ENCODE measurements around the gene CCDC170.

- TF ChIP-seq CTCF (IDR thresholded peaks at IDR 0.05 in 2 of 3, conservative IDR thresholded peaks at IDR 0.05 in 1 of 3; ENCODE audit: borderline replicate concordance in 1 of 3, insufficient read depth in 1 of 3, low read depth in 2 of 3, low read length in 2 of 3) (no peak), POLR2A (IDR thresholded peaks at IDR 0.05; ENCODE audit: borderline replicate concordance, extremely low read depth, insufficient read depth, insufficient read length) (no peak), POLR2AphosphoS5 (IDR thresholded peaks at IDR 0.05; ENCODE audit: low read depth, low read length) (no peak), EZH2phosphoT487 (IDR thresholded peaks at IDR 0.05; ENCODE audit: borderline replicate concordance) (no peak), MAX (IDR thresholded peaks at IDR 0.05) (no peak), TCF7L2 (IDR thresholded peaks at IDR 0.05; ENCODE audit: borderline replicate concordance, extremely low read depth, insufficient read depth, insufficient read length) (no peak)
- TF ChIP-seq, protein P1, sequence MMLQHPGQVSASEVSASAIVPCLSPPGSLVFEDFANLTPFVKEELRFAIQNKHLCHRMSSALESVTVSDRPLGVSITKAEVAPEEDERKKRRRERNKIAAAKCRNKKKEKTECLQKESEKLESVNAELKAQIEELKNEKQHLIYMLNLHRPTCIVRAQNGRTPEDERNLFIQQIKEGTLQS (IDR thresholded peaks at IDR 0.05): no peak
- TF ChIP-seq, protein P2, sequence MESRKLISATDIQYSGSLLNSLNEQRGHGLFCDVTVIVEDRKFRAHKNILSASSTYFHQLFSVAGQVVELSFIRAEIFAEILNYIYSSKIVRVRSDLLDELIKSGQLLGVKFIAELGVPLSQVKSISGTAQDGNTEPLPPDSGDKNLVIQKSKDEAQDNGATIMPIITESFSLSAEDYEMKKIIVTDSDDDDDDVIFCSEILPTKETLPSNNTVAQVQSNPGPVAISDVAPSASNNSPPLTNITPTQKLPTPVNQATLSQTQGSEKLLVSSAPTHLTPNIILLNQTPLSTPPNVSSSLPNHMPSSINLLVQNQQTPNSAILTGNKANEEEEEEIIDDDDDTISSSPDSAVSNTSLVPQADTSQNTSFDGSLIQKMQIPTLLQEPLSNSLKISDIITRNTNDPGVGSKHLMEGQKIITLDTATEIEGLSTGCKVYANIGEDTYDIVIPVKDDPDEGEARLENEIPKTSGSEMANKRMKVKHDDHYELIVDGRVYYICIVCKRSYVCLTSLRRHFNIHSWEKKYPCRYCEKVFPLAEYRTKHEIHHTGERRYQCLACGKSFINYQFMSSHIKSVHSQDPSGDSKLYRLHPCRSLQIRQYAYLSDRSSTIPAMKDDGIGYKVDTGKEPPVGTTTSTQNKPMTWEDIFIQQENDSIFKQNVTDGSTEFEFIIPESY (IDR thresholded peaks at IDR 0.05; ENCODE audit: extremely low read depth, insufficient replicate concordance, low read length): no peak
Measured at GRCh38 chr6:151585741-151586140, 91.9 kb downstream of the CCDC170 start.
